Measurements from ENCODE around the gene GLG1.

DNA sequence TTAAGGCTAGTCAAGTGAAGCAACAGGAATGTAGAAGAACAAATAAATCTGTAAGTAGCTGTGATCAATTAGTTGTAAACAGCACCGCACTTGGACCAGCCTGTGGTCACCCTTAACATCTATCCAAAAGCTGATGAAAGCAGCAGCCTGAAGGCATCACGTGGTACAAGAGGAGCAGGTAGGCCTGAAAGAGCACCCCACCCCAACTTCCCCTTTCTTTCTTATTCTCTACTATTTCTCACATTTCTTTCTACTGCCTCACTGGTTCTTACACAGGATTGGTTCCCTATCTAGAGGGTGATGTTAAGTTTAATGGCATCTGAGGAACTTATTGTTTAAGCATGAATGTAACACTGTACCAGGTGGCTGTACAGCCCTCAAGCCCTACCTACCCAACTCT lies 143.0 kb downstream of the GLG1 start:
- TF ChIP-seq POLR2AphosphoS5 (IDR thresholded peaks at IDR 0.05; ENCODE audit: low read depth, low read length): no peak
- no peak for TF ChIP-seq POLR2A (IDR thresholded peaks at IDR 0.05; ENCODE audit: low read depth, low read length)
- no peak for TF ChIP-seq TAF1 (IDR thresholded peaks at IDR 0.05; ENCODE audit: borderline replicate concordance, low read depth, low read length)
